Activated CD8-positive, alpha-beta T cell treated with anti-CD3 and anti-CD28 coated beads for 36 hours (primary cell): ENCODE measurements around the gene LRRC52. TPM values are rescaled to one million over a fixed set of nuclear protein-coding genes. Genes with fewer than 3 reads are reported as not detected.

Experiments used
- ATAC-seq: fragments of 200-7000 bp; cut with Tn5 transposase; one replicate; pipeline ENCODE4 v1.10.0; 2021; ENCODE audit warnings: mild to moderate bottlenecking, moderate library complexity
- CTCF ChIA-PET: fragments of 350-600 bp; sonication (Branson Sonifier 250); formaldehyde crosslinking; loops from one replicate; lab custom pipeline; 2021; ENCODE audit warnings: antibody characterized with exemption; lab: Charles Lee
- POLR2A ChIA-PET: fragments of 350-600 bp; sonication (Branson Sonifier 250); formaldehyde crosslinking; loops from one replicate; lab custom pipeline; 2021; ENCODE audit warnings: antibody characterized with exemption; lab: Charles Lee
- DNase-seq: peaks from one replicate; pipeline ENCODE4 v3.0.0-alpha.2; 2020
- H3K27ac Mint-ChIP-seq: one replicate; pipeline ENCODE4 v1.8.0; 2021; ENCODE audit warnings: mild to moderate bottlenecking, mixed read lengths
- H3K27me3 Mint-ChIP-seq: one replicate; pipeline ENCODE4 v1.8.0; 2021; ENCODE audit warnings: mixed read lengths
- H3K36me3 Mint-ChIP-seq: one replicate; pipeline ENCODE4 v1.8.0; 2021; ENCODE audit warnings: low read depth, mixed read lengths
- H3K4me1 Mint-ChIP-seq: one replicate; pipeline ENCODE4 v1.8.0; 2021; ENCODE audit warnings: low read depth, mixed read lengths
- H3K4me3 Mint-ChIP-seq: one replicate; pipeline ENCODE4 v1.8.0; 2021; ENCODE audit warnings: mild to moderate bottlenecking, moderate library complexity, mixed read lengths
- H3K9me3 Mint-ChIP-seq: one replicate; pipeline ENCODE4 v1.8.0; 2021; ENCODE audit warnings: mixed read lengths
- intact Hi-C: fragments of 100-400 bp; cut with micrococcal nuclease; formaldehyde crosslinking; loops from one replicate; pipeline ENCODE4 v1.10.0; 2022
- total RNA-seq, 2 experiments: library from RNA; stranded (reverse); gene quantifications; one replicate each; pipeline ENCODE4 v1.2.3, GENCODE V29; 2021
- TF ChIP-seq, protein P1 (sequence below): fragments of 200-600 bp; IDR thresholded peaks from one replicate; pipeline ENCODE4 v1.8.0; 2022; ENCODE audit warnings: antibody characterized with exemption, mild to moderate bottlenecking

Gene LRRC52
- total RNA-seq, 2 experiments from 2014 or later, result not detected

DNA sequence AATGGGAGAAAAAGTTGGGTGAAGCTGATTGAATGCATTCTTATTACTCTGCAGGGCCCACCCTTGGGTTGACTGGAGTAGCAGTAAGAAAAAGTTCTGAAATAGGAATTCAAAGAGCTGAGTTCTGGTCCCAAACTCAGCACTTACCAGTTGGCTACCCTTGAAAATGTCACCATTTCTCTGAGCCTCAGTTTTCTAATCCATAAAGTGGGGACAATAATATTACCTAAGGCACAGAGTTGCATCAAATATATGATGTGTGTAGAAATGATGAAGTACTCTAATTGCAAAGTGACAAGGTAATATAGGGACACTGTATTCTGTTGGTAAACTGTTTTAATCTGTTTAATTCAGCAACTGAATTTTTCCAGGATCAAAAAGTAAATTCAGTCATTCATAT, 1.2 kb downstream of the LRRC52 start:
- Mint-ChIP-seq H3K27ac (no peak overlapping the region), H3K36me3 (no peaks in the 10 kb centered on the region), H3K4me3 (no peak overlapping the region), H3K27me3 (peaks cover 33% of the 10 kb centered on the region), H3K4me1 (peaks cover 4% of the 10 kb centered on the region), H3K9me3 (no peaks in the 10 kb centered on the region)
- TF ChIP-seq, protein P1, sequence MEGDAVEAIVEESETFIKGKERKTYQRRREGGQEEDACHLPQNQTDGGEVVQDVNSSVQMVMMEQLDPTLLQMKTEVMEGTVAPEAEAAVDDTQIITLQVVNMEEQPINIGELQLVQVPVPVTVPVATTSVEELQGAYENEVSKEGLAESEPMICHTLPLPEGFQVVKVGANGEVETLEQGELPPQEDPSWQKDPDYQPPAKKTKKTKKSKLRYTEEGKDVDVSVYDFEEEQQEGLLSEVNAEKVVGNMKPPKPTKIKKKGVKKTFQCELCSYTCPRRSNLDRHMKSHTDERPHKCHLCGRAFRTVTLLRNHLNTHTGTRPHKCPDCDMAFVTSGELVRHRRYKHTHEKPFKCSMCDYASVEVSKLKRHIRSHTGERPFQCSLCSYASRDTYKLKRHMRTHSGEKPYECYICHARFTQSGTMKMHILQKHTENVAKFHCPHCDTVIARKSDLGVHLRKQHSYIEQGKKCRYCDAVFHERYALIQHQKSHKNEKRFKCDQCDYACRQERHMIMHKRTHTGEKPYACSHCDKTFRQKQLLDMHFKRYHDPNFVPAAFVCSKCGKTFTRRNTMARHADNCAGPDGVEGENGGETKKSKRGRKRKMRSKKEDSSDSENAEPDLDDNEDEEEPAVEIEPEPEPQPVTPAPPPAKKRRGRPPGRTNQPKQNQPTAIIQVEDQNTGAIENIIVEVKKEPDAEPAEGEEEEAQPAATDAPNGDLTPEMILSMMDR, result no peak
- no peak for ATAC-seq
- DNase-seq, result no peak
- ChIA-PET CTCF (no interaction called here), POLR2A (no interaction called here)
- intact Hi-C loops, result no loop called here

DNA sequence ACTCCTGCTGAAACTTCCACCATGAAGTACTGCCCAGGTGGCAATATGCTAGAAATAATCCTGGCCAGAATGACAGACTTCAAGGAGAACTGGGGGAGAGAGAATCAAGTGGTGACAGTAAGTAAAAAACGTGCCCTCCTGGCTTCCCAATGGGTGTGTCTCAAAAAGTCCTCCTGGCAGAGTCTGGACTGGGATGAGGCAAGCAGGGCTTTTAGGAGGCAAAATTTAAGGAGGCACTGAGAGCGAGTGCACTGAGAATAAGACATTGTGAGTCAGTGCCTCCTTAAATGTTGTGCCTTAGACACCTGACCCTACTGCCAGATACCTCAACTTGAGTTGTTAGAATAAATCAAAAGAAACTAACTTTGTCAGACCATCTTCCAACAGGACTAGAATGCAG, 2.2 kb downstream of the LRRC52 start:
- ATAC-seq (no peak), DNase-seq (no peak)
- H3K4me3 Mint-ChIP-seq, result no peak overlapping the region
- no peak overlapping the region for H3K27ac Mint-ChIP-seq
- ChIA-PET POLR2A (no interaction called here), CTCF (no interaction called here)
- H3K27me3 Mint-ChIP-seq, result peaks cover 34% of the 10 kb centered on the region
- H3K9me3 Mint-ChIP-seq, result no peaks in the 10 kb centered on the region
- intact Hi-C loops, result no loop called here
- H3K4me1 Mint-ChIP-seq, result peaks cover 4% of the 10 kb centered on the region
- TF ChIP-seq, protein P1, result no peak
- no peaks in the 10 kb centered on the region for H3K36me3 Mint-ChIP-seq

DNA sequence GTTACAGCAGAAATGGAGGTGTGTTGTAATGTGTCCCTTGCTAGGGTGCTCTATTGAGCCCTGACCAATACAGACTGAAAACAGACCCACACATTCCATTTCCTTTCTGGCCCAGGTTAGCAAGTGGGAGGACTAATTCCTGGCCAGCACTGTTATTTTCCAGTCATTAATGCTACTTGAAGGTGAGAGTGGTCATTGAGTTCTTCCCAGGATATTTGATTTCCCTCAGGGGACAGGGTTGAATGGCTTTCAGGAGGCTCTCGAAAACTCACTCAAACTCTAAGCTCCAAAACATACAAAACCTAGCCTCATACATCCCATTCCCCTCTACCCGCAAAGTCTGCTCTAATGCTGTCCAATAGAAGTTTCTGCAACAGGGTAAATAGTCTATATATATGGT, 6.2 kb downstream of the LRRC52 start:
- ChIA-PET CTCF (no interaction called here), POLR2A (no interaction called here)
- no peak for ATAC-seq
- intact Hi-C loops, result no loop called here
- TF ChIP-seq, protein P1, result no peak
- Mint-ChIP-seq H3K27ac (no peak overlapping the region), H3K4me3 (no peak overlapping the region), H3K36me3 (no peaks in the 10 kb centered on the region), H3K27me3 (peaks cover 30% of the 10 kb centered on the region), H3K9me3 (no peaks in the 10 kb centered on the region), H3K4me1 (no peaks in the 10 kb centered on the region)
- no peak for DNase-seq

DNA sequence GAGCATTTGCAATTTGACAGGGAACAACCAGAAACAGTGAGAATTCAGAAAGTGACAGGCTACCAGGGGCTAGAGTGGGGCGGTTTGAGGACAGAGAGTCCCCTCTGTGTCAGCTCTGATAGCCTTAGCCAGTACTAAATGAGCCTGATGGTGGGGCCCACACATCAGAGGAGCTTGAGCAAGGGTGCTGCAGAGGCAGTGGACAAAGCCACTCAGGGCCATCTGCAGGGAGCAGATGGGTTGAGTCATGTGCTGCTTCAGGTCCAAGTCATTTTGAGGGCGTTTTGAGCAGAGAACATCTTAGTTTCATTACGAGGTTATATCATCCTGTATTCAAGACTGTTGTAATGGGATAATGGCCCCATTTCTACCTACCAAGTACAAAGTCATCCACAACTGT, 7.7 kb downstream of the LRRC52 start:
- TF ChIP-seq, protein P1, result no peak
- CTCF ChIA-PET, result interaction anchor here (1.2 kb wide), 1 partner anchor 158 kb away, joined by 3 read pairs; no protein-coding TSS in a partner anchor

DNA sequence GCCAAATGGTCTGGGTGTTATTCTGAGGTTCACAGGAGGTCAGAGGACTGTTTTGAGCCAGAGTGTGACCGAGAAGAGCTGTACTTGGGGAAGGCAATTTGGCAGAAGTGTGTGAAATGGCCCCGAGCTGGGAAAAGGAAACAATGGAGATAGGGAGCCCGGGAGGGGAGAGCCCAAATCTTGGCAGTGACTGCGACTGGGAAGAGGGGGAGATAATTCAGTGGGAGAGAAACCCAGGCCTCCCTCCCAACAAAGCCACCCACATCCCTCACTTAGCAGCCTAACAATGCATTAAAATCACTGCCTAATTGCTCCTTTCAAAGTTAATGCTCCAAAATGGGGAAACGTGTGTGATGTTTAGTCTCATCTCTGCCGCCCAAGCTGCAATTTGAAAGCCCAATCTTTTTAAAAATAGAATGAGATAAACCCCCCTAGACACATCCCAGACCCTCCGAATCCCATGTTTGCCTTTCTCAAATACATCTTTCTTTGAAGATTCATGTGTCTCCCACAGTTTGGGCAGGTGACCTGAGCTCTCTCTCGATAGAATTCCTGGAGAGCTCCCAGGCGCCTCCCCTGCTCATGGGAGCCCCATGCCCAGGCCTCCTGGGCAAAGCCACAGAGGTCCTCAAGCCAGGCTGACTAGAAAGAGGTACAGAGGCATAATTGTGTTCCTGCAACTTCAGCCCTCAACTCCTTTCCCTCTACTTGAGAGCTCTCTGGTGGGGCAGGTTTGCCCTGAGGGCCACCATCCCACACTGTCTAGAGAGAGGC, 17.3 kb downstream of the LRRC52 start:
- no peak for DNase-seq
- no peaks in the 10 kb centered on the region for H3K9me3 Mint-ChIP-seq
- POLR2A ChIA-PET, result no interaction called here
- TF ChIP-seq, protein P1, result no peak
- H3K27me3 Mint-ChIP-seq, result peaks cover 22% of the 10 kb centered on the region
- intact Hi-C loops, result no loop called here
- no peaks in the 10 kb centered on the region for H3K4me1 Mint-ChIP-seq
- ATAC-seq, result no peak
- no peak overlapping the region for H3K4me3 Mint-ChIP-seq
- H3K27ac Mint-ChIP-seq, result no peak overlapping the region
- CTCF ChIA-PET, result interaction anchor here (0.9 to 1.6 kb wide), 2 partner anchors 138 to 194 kb away, joined by 3 read pairs; no protein-coding TSS in a partner anchor
- H3K36me3 Mint-ChIP-seq, result no peaks in the 10 kb centered on the region

More for the DNA sequence above, 7.7 kb downstream of the LRRC52 start:
- Mint-ChIP-seq H3K27me3 (peaks cover 30% of the 10 kb centered on the region), H3K36me3 (no peaks in the 10 kb centered on the region), H3K4me3 (no peak overlapping the region), H3K9me3 (no peaks in the 10 kb centered on the region), H3K27ac (no peak overlapping the region), H3K4me1 (no peaks in the 10 kb centered on the region)
- DNase-seq, result no peak
- no peak for ATAC-seq
- POLR2A ChIA-PET, result no interaction called here
- intact Hi-C loops, result no loop called here
